Mammary epithelial cell (primary cell): ENCODE results near the gene ZNF439.
"Not testable (repeated sequence)": the region's sequence is repeated elsewhere in the genome, so short reads cannot be mapped to it uniquely, and the experiment has no call there.

Experiments
- CTCF ChIP-seq, 2 donors: IDR thresholded peaks in 1 of 2; conservative IDR thresholded peaks in 1 of 2; 2 replicates each; pipeline ENCODE4 v1.5.1; 2011 to 2012; ENCODE audit warnings: inconsistent platforms in 2 of 2, low read length in 2 of 2, mild to moderate bottlenecking in 2 of 2, control low read depth in 1 of 2, low read depth in 1 of 2; ENCODE audit not compliant: insufficient read depth in 1 of 2; ENCODE audit errors: extremely low read depth in 1 of 2
- EZH2 ChIP-seq: IDR thresholded peaks from 2 replicates; pipeline ENCODE4 v1.6.1; 2012; ENCODE audit warnings: low read length, inconsistent platforms, borderline replicate concordance

GRCh38 chr19:11847615-11848014 lies 911 bp upstream of the ZNF439 start:
- TF ChIP-seq CTCF (conservative IDR thresholded peaks at IDR 0.05 in 1 of 2, IDR thresholded peaks at IDR 0.05 in 1 of 2; ENCODE audit: extremely low read depth in 1 of 2, insufficient read depth in 1 of 2, low read depth in 1 of 2, low read length in 2 of 2); EZH2: not testable (repeated sequence)
